NCI-H2029 treated with DMSO at 0.1 percent for 48 hours (cell line): ENCODE results near the gene OSBP2.
A peak's percentile ranks its signal among the peaks of the same experiment; 100 is the strongest.

ENCODE experiments used
- DNase-seq: peaks from one replicate; lab custom pipeline; 2025; lab: John Stamatoyannopoulos, UW

The OSBP2 gene

GRCh38 chr22:30868663-30869385 lies 174.2 kb downstream of the OSBP2 start:
- peak; percentile 7 for DNase-seq

- no peak for DNase-seq
Observed at GRCh38 chr22:30869667-30870395, 175.2 kb downstream of the OSBP2 start.

GRCh38 chr22:30870451-30871345 lies 176.0 kb downstream of the OSBP2 start:
- DNase-seq, result no peak

- DNase-seq, result no peak
Observed at GRCh38 chr22:30871391-30872284, 177.0 kb downstream of the OSBP2 start.

- DNase-seq, result no peak
Observed at GRCh38 chr22:30872285-30873041, 177.8 kb downstream of the OSBP2 start.

- DNase-seq, result no peak
Observed at GRCh38 chr22:30873086-30873650, 178.5 kb downstream of the OSBP2 start.

GRCh38 chr22:30873661-30874060 lies 179.0 kb downstream of the OSBP2 start:
- no peak for DNase-seq

- no peak for DNase-seq
Observed at GRCh38 chr22:30874431-30875370, 180.0 kb downstream of the OSBP2 start.

GRCh38 chr22:30875481-30876215 lies 181.0 kb downstream of the OSBP2 start:
- DNase-seq, result no peak

- no peak for DNase-seq
Observed at GRCh38 chr22:30876221-30876751, 181.6 kb downstream of the OSBP2 start.

GRCh38 chr22:30876915-30877553 lies 182.4 kb downstream of the OSBP2 start:
- DNase-seq, result no peak

GRCh38 chr22:30877662-30878515 lies 183.2 kb downstream of the OSBP2 start:
- DNase-seq, result no peak

- no peak for DNase-seq
Observed at GRCh38 chr22:30878516-30879414, 184.1 kb downstream of the OSBP2 start.

GRCh38 chr22:30879415-30879797 lies 184.7 kb downstream of the OSBP2 start:
- DNase-seq, result no peak

- no peak for DNase-seq
Observed at GRCh38 chr22:30880181-30880601, 185.5 kb downstream of the OSBP2 start.

GRCh38 chr22:30880847-30881246 lies 186.2 kb downstream of the OSBP2 start:
- no peak for DNase-seq
